ENCODE data around the gene AGFG1. TPM values are rescaled to one million over a fixed set of nuclear protein-coding genes. Genes with fewer than 3 reads are reported as not detected.

AGFG1 gene
- 59.2 TPM for total RNA-seq

- peak; percentile 69 to 83 (median 76) for DNase-seq (ENCODE audit: low read depth in 2 of 3, low spot score in 2 of 3)
Measured at GRCh38 chr2:227471924-227472264, at the start of gene AGFG1. Gene AGFG1, plus strand, starts transcription at chr2:227472156. Its CDS starts 266 bp downstream, at chr2:227472422.

- no peak for DNase-seq (ENCODE audit: low read depth in 2 of 3, low spot score in 2 of 3)
Measured at GRCh38 chr2:227423656-227424499, 48.1 kb upstream of the AGFG1 start.

GRCh38 chr2:227428731-227429285 lies 43.1 kb upstream of the AGFG1 start:
- no peak for DNase-seq (ENCODE audit: low read depth in 2 of 3, low spot score in 2 of 3)

GRCh38 chr2:227430639-227431038 lies 41.3 kb upstream of the AGFG1 start:
- no peak for DNase-seq (ENCODE audit: low read depth in 2 of 3, low spot score in 2 of 3)

- no peak for DNase-seq (ENCODE audit: low read depth in 2 of 3, low spot score in 2 of 3)
Measured at GRCh38 chr2:227433171-227433570, 38.8 kb upstream of the AGFG1 start.

- DNase-seq (ENCODE audit: low read depth in 2 of 3, low spot score in 2 of 3) = no peak
Measured at GRCh38 chr2:227436436-227437174, 35.4 kb upstream of the AGFG1 start.

GRCh38 chr2:227439214-227439613 lies 32.7 kb upstream of the AGFG1 start:
- DNase-seq (ENCODE audit: low read depth in 2 of 3, low spot score in 2 of 3) = no peak

GRCh38 chr2:227442639-227443038 lies 29.3 kb upstream of the AGFG1 start:
- no peak for DNase-seq (ENCODE audit: low read depth in 2 of 3, low spot score in 2 of 3)

GRCh38 chr2:227443889-227444568 lies 27.9 kb upstream of the AGFG1 start:
- DNase-seq (ENCODE audit: low read depth in 2 of 3, low spot score in 2 of 3) = no peak

GRCh38 chr2:227447606-227448005 lies 24.4 kb upstream of the AGFG1 start:
- DNase-seq (ENCODE audit: low read depth in 2 of 3, low spot score in 2 of 3) = no peak

- DNase-seq (ENCODE audit: low read depth in 2 of 3, low spot score in 2 of 3) = peak in 1 of 3 donors; percentile 36
Measured at GRCh38 chr2:227450311-227450841, 21.6 kb upstream of the AGFG1 start.

- no peak for DNase-seq (ENCODE audit: low read depth in 2 of 3, low spot score in 2 of 3)
Measured at GRCh38 chr2:227450926-227451654, 20.9 kb upstream of the AGFG1 start.

GRCh38 chr2:227451655-227451992 lies 20.3 kb upstream of the AGFG1 start:
- no peak for DNase-seq (ENCODE audit: low read depth in 2 of 3, low spot score in 2 of 3)

- no peak for DNase-seq (ENCODE audit: low read depth in 2 of 3, low spot score in 2 of 3)
Measured at GRCh38 chr2:227453810-227454209, 18.1 kb upstream of the AGFG1 start.

- DNase-seq (ENCODE audit: low read depth in 2 of 3, low spot score in 2 of 3) = no peak
Measured at GRCh38 chr2:227454323-227454860, 17.6 kb upstream of the AGFG1 start.

GRCh38 chr2:227455200-227455599 lies 16.8 kb upstream of the AGFG1 start:
- no peak for DNase-seq (ENCODE audit: low read depth in 2 of 3, low spot score in 2 of 3)

GRCh38 chr2:227456102-227456501 lies 15.9 kb upstream of the AGFG1 start:
- no peak for DNase-seq (ENCODE audit: low read depth in 2 of 3, low spot score in 2 of 3)

- DNase-seq (ENCODE audit: low read depth in 2 of 3, low spot score in 2 of 3) = no peak
Measured at GRCh38 chr2:227456772-227457171, 15.2 kb upstream of the AGFG1 start.

GRCh38 chr2:227460070-227460485 lies 11.9 kb upstream of the AGFG1 start:
- peak in 2 of 3 donors; percentile 92 to 95 for DNase-seq (ENCODE audit: low read depth in 2 of 3, low spot score in 2 of 3)

GRCh38 chr2:227460833-227461232 lies 11.1 kb upstream of the AGFG1 start:
- DNase-seq (ENCODE audit: low read depth in 2 of 3, low spot score in 2 of 3) = no peak

Data from hematopoietic multipotent progenitor cell (in vitro differentiated cells).